IMR-90 (cell line): ENCODE results near the gene TMF1.

Experiments
- CEBPB ChIP-seq: IDR thresholded peaks from 2 replicates; pipeline ENCODE4 v1.6.1; 2012; ENCODE audit warnings: low read depth, low read length, improper control_type of control experiment
- CTCF ChIP-seq: conservative IDR thresholded peaks from 2 replicates; pipeline ENCODE4 v1.5.1; 2012; ENCODE audit warnings: mild to moderate bottlenecking, low read depth, low read length, improper control_type of control experiment
- FOS ChIP-seq: fragments of 150-350 bp; IDR thresholded peaks from 2 replicates; pipeline ENCODE4 v1.6.1; 2016; ENCODE audit warnings: low read depth, low read length
- MAFK ChIP-seq: IDR thresholded peaks from 2 replicates; pipeline ENCODE4 v1.6.1; 2012; ENCODE audit warnings: low read depth, low read length, improper control_type of control experiment
- MXI1 ChIP-seq: IDR thresholded peaks from 2 replicates; pipeline ENCODE4 v1.6.1; 2012; ENCODE audit warnings: low read depth, mild to moderate bottlenecking, low read length, moderate library complexity, borderline replicate concordance
- NFE2L2 ChIP-seq: fragments of 150-350 bp; IDR thresholded peaks from 2 replicates; pipeline ENCODE4 v1.6.1; 2016; ENCODE audit warnings: low read depth, mild to moderate bottlenecking, low read length
- POLR2A ChIP-seq: IDR thresholded peaks from 2 replicates; pipeline ENCODE4 v1.6.1; 2012; ENCODE audit warnings: mild to moderate bottlenecking, low read depth, low read length
- RAD21 ChIP-seq: IDR thresholded peaks from 2 replicates; pipeline ENCODE4 v1.6.1; 2012; ENCODE audit warnings: low read length, improper control_type of control experiment
- RCOR1 ChIP-seq: IDR thresholded peaks from 2 replicates; pipeline ENCODE4 v1.6.1; 2012; ENCODE audit warnings: mild to moderate bottlenecking, low read length, improper control_type of control experiment; ENCODE audit not compliant: insufficient replicate concordance
- RFX5 ChIP-seq: IDR thresholded peaks from 2 replicates; pipeline ENCODE4 v1.8.0; 2012; ENCODE audit warnings: low read depth, mild to moderate bottlenecking, low read length, moderate library complexity
- SMC3 ChIP-seq: fragments of 150-350 bp; IDR thresholded peaks from 2 replicates; pipeline ENCODE4 v1.6.1; 2016; ENCODE audit warnings: low read depth, mild to moderate bottlenecking, antibody characterized with exemption, low read length, moderate library complexity
- USF2 ChIP-seq: fragments of 150-350 bp; IDR thresholded peaks from 2 replicates; pipeline ENCODE4 v1.6.1; 2017; ENCODE audit warnings: mild to moderate bottlenecking, antibody characterized with exemption, low read length, low read depth
- TF ChIP-seq, protein P1 (sequence below): fragments of 150-350 bp; IDR thresholded peaks from 2 replicates; pipeline ENCODE4 v1.6.1; 2016; ENCODE audit warnings: low read depth, mild to moderate bottlenecking, low read length, moderate library complexity, borderline replicate concordance

DNA sequence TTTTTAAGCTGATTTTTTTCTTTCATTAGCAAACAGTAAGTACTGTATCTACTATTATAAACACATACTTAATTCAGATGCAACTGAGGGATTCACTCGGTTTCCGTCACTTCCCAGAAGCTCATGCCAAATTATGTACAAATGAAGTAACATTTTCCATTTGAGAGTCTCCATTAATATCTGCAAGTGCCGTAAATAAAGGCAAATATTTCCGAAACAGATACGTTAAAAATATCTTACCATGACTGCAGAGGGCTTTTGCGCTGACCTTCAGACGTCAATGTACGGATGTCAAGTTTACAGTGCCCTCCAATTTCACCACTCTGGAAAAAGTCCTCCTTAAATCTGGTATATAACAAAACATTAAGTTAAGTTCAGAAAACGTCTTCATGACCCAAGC, 48.0 kb downstream of the TMF1 start:
- TF ChIP-seq CTCF, result no peak
- TF ChIP-seq POLR2A, result no peak
- no peak for TF ChIP-seq MAFK
- TF ChIP-seq RAD21, result no peak
- no peak for TF ChIP-seq USF2
- no peak for TF ChIP-seq RCOR1
- TF ChIP-seq MXI1, result no peak
- no peak for TF ChIP-seq RFX5
- TF ChIP-seq, protein P1, sequence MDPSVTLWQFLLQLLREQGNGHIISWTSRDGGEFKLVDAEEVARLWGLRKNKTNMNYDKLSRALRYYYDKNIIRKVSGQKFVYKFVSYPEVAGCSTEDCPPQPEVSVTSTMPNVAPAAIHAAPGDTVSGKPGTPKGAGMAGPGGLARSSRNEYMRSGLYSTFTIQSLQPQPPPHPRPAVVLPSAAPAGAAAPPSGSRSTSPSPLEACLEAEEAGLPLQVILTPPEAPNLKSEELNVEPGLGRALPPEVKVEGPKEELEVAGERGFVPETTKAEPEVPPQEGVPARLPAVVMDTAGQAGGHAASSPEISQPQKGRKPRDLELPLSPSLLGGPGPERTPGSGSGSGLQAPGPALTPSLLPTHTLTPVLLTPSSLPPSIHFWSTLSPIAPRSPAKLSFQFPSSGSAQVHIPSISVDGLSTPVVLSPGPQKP, result no peak
- no peak for TF ChIP-seq SMC3
- no peak for TF ChIP-seq NFE2L2
- TF ChIP-seq FOS, result no peak
- TF ChIP-seq CEBPB, result no peak
